CD4-positive, alpha-beta T cell treated with Interleukin-10 for 1 hour (primary cell): ENCODE results near the gene PAGR1.
"Not testable (repeated sequence)": the region's sequence is repeated elsewhere in the genome, so short reads cannot be mapped to it uniquely, and the experiment has no call there.

Experiments
- DNase-seq: peaks from one replicate; pipeline ENCODE4 v3.0.0-alpha.2; 2020

Gene PAGR1

GRCh38 chr16:29841631-29842030 is 25.7 kb downstream of the PAGR1 start:
- DNase-seq: no peak

DNA sequence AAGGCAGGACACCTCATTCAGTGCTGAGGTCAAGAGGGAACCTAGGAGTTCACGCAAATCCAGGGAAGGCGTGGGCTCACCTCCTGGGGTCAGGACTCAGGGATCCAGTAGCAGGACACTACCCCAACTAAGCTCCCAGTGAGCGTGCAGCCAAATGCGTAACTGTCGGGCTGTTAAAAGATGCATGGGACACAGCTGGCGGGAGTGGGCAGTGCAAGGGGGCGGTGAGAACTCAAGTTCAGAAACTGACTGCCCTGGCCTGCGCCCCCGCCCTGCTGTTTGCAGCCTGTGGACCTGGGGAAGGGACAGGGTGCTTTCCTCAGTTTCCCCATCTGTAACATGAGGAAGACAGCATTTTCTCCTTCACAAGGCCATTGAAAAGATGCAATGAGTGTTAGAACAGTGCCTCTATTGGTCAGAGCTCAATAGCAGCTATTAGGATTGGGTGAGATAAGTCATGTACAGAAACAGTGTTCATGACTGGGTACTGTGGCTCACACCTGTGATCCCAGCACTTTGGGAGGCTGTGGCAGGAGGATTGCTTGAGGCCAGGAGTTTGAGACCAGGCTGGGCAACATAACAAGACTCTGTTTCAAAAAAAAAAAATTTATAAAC is 26.9 kb downstream of the PAGR1 start:
- DNase-seq: no peak

GRCh38 chr16:29843931-29844330 is 28.0 kb downstream of the PAGR1 start:
- no peak for DNase-seq

DNA sequence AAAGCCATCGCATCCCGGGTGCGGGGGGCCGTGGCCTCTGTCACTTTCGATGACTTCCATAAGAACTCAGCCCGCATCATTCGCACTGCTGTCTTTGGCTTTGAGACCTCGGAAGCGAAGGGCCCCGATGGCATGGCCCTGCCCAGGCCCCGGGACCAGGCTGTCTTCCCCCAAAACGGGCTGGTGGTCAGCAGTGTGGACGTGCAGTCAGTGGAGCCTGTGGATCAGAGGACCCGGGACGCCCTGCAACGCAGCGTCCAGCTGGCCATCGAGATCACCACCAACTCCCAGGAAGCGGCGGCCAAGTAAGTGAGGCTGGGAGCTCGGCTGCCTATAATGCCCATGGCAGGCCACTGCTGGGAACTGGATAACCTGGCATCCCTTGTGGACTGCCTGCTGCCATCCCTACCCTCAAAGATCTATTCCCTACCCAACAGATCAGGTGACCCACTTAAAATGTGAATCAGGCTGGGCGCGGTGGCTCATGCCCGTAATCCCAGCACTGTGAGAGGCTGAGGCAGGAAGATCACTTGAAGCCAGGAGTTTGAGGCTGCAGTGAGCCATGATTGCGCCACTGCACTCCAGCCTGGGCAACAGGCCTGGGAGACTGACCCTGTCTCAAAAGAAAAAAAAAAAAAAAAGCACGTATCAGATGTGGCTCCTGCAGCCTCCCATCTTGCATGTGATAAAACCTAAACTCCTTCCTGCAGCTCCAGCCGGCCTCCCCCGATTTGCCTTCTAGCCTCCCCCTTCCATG is 28.8 kb downstream of the PAGR1 start:
- no peak for DNase-seq

- DNase-seq: no peak
Observed at GRCh38 chr16:29845656-29846055, 29.7 kb downstream of the PAGR1 start.

DNA sequence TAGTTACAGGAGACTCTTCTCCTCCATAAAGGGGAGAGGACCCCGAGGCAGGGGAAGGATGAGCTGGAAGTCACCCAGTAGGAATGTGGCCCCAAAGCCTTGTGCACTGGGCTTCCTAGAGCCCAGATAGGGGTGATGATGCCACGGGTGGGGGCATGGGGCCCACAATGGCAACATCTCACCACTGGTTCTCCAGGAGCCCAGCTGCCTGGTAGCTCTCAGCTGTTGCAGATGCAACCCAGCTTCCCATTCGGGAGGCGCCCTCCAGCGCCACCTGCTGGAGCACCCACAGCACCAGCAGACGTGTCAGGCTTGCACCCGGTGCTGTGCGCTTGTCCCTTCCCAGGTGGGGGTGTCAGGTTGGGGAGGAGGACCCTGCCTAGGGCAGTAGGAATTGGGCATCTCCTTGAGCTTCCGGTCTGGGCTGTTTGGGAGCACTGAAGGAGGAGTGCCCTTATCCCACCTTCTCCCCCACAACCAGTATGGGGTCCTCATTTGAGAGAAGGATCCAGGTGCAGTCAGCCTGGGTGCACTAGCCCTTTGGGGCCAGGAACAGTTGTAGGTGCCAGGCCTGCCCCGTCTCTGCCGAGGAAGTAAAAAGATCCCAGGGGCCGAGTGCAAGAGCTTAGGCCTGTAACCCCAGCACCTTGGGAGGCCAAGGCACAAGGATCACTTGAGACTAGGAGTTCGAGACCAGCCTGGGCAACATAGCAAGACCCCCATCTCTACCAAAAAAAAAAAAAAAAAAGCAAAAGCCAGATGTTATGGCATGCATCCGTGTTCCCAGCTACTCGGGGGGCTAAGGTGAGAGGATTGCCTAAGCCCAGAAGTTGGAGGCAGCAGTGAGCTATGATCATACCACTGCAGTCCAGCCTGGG is 32.7 kb downstream of the PAGR1 start:
- peak; percentile 84 for DNase-seq

- DNase-seq: no peak
Observed at GRCh38 chr16:29849505-29849904, 33.6 kb downstream of the PAGR1 start.

DNA sequence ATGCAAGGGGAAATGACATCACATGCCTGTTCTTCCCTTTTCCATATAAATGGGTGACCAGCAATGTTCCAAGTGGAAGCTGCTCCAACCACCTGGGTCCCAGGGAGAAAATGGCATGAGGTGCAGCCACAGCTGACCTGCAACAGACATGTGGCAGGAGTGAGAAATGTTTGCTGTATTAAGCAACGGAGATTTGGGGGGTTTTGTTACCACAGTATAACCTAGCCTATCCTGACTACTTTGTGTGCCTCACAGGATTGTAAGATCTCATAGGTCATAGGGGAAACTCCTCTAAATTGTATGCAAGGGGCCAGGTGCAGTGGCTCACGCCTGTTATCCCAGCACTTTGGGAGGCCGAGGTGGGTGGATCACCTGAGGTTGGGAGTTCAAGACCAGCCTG is 35.0 kb downstream of the PAGR1 start:
- no peak for DNase-seq

GRCh38 chr16:29852654-29853053 is 36.7 kb downstream of the PAGR1 start:
- no peak for DNase-seq

GRCh38 chr16:29854520-29855100 is 38.7 kb downstream of the PAGR1 start:
- no peak for DNase-seq

DNA sequence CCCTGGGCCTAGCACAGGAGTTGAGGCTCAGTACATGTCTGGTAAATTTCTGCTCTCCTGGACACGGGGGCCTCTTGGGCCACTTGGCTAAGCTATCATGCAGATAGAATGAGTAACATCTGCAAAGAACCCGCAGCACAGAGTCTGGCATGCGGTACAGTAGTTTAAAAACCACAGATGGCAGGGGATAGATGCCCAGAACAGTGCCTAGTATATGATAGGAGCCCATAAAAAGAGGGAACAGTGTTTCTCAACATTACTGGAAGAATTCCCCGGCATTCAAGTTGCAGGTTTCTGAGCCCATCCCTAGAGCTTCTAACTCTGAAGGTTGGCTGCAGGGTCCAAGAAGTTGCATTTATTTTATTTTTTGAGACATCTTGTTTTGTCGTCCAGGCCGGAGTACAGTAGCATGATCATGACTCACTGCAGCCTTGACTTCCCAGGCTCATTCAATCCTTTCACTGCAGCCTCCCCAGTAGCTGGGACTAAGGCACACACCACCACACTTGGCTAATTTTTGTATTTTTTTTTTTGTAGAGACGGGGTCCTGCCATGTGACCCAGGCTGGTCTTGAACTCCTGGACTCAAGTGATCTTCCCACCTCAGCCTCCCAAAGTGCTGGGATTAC is 41.3 kb downstream of the PAGR1 start:
- DNase-seq: no peak

- no peak for DNase-seq
Observed at GRCh38 chr16:29858149-29858849, 42.3 kb downstream of the PAGR1 start.

DNA sequence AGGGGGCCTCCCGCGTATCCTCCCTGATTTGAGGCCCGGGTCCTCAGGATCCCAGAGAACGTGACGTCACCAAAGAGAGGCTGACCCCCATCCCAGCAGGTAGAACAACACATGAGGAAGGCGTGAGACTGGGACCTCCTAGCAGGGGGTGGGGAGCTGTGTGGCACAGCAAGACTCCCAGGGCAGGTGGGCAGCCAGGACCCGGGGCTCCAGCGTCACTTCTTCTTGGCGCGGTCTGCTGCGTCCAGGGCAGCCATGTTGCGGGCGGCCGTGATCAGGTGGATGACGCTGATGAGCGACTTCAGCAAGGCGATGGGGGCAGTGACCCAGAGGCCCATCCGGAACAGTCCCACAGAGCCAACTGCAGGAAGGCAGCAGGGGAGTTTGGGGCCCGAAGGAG is 43.0 kb downstream of the PAGR1 start:
- no peak for DNase-seq

DNA sequence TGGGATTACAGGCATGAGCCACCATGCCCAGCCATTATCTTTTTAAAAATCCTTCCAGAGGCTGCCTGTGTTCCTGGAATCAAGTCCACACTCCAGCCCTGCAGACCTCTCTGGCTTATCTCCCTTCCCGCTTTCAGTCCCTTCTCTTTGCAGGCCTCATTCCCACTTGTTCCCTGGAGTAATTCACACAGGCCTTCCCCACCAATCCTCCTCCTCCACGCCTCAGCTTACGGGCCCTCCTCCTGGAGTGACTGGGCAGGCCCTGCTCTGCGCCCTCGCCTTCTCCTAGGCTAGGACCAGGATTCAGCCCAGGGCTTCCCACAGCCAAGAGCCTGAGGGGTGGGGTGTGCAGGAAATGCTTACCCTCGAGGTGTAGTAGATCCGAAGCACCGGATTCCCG is 44.3 kb downstream of the PAGR1 start:
- no peak for DNase-seq

- peak; percentile 13 for DNase-seq
Observed at GRCh38 chr16:29862383-29862883, 46.5 kb downstream of the PAGR1 start.

GRCh38 chr16:29862884-29863668 is 47.1 kb downstream of the PAGR1 start, which contains the start of gene CDIPT:
Gene CDIPT (minus strand): TSS chr16:29863226. CDS start chr16:29862857, 369 bp downstream.
- DNase-seq: peak; percentile 96

DNA sequence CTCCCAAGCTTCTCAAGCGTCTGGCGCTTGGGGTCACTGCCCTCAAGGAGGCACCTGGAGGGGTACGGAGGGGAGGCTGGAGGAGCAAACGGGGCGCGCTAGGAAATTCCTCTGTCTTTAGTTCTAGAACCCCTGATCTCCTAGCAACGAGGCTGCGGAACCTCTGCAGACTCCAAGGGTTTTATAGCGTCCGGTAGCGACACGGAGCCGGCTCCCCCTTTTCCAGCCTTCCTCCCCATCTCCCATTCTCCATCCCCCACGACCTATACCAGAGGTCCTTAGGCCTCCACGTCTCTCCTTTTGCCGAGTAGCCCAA is 47.7 kb downstream of the PAGR1 start:
- no peak for DNase-seq

GRCh38 chr16:29864205-29864604 is 48.3 kb downstream of the PAGR1 start:
- DNase-seq: no peak

DNA sequence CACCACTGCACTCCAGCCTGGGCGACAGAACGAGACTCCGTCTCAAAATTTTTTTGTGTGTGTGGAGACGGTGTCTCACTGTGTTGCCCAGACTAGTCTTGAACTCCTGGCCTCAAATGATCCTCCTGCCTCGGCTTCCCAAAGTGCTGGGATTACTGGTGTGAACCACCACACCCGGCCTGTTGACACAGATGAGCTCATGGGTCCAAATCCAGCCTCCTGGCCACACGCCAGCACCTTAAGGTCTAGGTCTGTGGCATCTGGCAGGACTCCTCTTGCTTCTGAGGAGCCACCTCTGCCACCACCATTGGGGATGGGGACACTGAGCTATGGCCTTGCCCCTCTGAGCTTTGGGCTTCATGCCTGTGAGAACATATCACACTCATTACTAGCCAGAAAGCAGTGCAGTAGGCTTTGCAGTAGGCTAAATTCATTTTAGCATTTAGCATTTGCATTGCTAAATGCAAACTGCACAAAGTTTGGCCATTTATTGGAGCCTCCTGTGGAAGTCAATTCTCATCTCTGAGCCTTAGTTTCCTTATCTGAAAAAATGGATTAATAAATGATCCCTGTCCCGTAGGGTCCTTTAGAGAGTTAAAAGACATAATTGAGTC is 52.6 kb downstream of the PAGR1 start:
- no peak for DNase-seq

- DNase-seq: not testable (repeated sequence)
Observed at GRCh38 chr16:29869067-29869466, 53.1 kb downstream of the PAGR1 start.
